ENCODE results near the gene CYP26B1.

DNA sequence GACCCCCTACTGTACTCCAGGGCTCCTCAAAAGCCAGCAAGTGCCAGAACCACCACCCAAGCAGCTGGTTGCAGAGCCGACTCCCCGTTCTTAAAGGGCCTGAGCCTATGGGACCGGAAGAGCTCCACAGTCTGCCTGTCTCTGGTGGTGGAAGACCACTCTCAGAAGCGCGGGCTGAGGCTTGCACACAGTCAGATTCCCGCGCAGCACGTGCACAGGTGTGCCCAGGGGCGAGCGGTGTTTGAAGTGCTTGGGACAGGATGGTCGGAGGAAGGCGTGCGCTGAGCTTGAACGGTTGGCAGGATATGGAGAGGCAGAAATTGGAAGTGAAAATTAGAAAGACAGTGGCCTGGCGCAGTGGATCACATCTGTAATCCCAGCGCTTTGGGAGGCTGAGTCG is 64.8 kb downstream of the CYP26B1 start:
- TF ChIP-seq EZH2 (IDR thresholded peaks at IDR 0.05; ENCODE audit: borderline replicate concordance, low read length), result no peak
- TF ChIP-seq, protein P1, sequence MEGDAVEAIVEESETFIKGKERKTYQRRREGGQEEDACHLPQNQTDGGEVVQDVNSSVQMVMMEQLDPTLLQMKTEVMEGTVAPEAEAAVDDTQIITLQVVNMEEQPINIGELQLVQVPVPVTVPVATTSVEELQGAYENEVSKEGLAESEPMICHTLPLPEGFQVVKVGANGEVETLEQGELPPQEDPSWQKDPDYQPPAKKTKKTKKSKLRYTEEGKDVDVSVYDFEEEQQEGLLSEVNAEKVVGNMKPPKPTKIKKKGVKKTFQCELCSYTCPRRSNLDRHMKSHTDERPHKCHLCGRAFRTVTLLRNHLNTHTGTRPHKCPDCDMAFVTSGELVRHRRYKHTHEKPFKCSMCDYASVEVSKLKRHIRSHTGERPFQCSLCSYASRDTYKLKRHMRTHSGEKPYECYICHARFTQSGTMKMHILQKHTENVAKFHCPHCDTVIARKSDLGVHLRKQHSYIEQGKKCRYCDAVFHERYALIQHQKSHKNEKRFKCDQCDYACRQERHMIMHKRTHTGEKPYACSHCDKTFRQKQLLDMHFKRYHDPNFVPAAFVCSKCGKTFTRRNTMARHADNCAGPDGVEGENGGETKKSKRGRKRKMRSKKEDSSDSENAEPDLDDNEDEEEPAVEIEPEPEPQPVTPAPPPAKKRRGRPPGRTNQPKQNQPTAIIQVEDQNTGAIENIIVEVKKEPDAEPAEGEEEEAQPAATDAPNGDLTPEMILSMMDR (conservative IDR thresholded peaks at IDR 0.05 in 1 of 2, IDR thresholded peaks at IDR 0.05 in 1 of 2; ENCODE audit: extremely low read depth in 1 of 2, insufficient read depth in 1 of 2, low read depth in 1 of 2, low read length in 2 of 2), result no peak
